HepG2 (cell line): ENCODE results near the gene LSM6. TPM values are rescaled to one million over a fixed set of nuclear protein-coding genes. Genes with fewer than 3 reads are reported as not detected.

ENCODE experiments used
- CERS6 ChIP-seq: sonication (generic); formaldehyde crosslinking; IDR thresholded peaks from 2 replicates; pipeline ENCODE4 v1.5.0; 2020; ENCODE audit warnings: missing genetic modification reagents
- DRAP1 ChIP-seq: IDR thresholded peaks from 2 replicates; pipeline ENCODE4 v1.6.1; 2016; ENCODE audit warnings: missing genetic modification reagents, missing compliant biosample characterization
- FOXK1 ChIP-seq: sonication (generic); formaldehyde crosslinking; IDR thresholded peaks from 2 replicates; pipeline ENCODE4 v1.4.0; 2020; ENCODE audit warnings: low read depth, missing genetic modification reagents, borderline replicate concordance
- HMGXB3 ChIP-seq: sonication (generic); formaldehyde crosslinking; IDR thresholded peaks from 2 replicates; pipeline ENCODE4 v1.4.0; 2020; ENCODE audit warnings: missing genetic modification reagents, borderline replicate concordance
- HNRNPH1 ChIP-seq: fragments of 200-400 bp; formaldehyde crosslinking; optimal IDR thresholded peaks from 2 replicates; pipeline ENCODE3; 2017; ENCODE audit warnings: mild to moderate bottlenecking, low read depth, low read length
- POLR2AphosphoS2 ChIP-seq: IDR thresholded peaks from 2 replicates; pipeline ENCODE4 v1.6.1; 2011; ENCODE audit warnings: low read depth, low read length, improper control_type of control experiment
- SP1 ChIP-seq, 2 experiments: fragments of 450-650 bp in 1 of 2; sonication (generic) in 1 of 2; formaldehyde crosslinking in 1 of 2; IDR thresholded peaks; 2 replicates each; pipeline versions ENCODE4 v1.4.0 to v1.6.1; 2016 to 2020; ENCODE audit warnings: missing genetic modification reagents in 1 of 2
- SPEN ChIP-seq: sonication (generic); formaldehyde crosslinking; IDR thresholded peaks from 2 replicates; pipeline ENCODE4 v1.5.1; 2020; ENCODE audit warnings: low read depth, mild to moderate bottlenecking, missing genetic modification reagents
- SUZ12 ChIP-seq: fragments of 150-350 bp; IDR thresholded peaks from 2 replicates; pipeline ENCODE4 v1.6.1; 2014; ENCODE audit warnings: low read depth, low read length
- TAF15 ChIP-seq: fragments of 200-400 bp; formaldehyde crosslinking; IDR thresholded peaks from one replicate; pipeline ENCODE4 v1.6.1; 2018; ENCODE audit warnings: mild to moderate bottlenecking, low read depth, low read length; ENCODE audit not compliant: poor library complexity, severe bottlenecking
- TMF1 ChIP-seq: sonication (generic); formaldehyde crosslinking; IDR thresholded peaks from 2 replicates; pipeline ENCODE4 v1.8.1; 2022; ENCODE audit warnings: low read depth, missing genetic modification reagents
- ZBTB26 ChIP-seq: IDR thresholded peaks from 2 replicates; pipeline ENCODE4 v1.6.1; 2016; ENCODE audit warnings: missing compliant biosample characterization, missing genetic modification reagents, borderline replicate concordance
- ZNF101 ChIP-seq: sonication (generic); formaldehyde crosslinking; IDR thresholded peaks from 2 replicates; pipeline ENCODE4 v1.4.0; 2020; ENCODE audit warnings: mild to moderate bottlenecking, low read depth, missing genetic modification reagents, borderline replicate concordance
- ZNF263 ChIP-seq: sonication (generic); formaldehyde crosslinking; IDR thresholded peaks from 2 replicates; pipeline ENCODE4 v1.4.0; 2020; ENCODE audit warnings: missing genetic modification reagents
- ZNF343 ChIP-seq: sonication (generic); formaldehyde crosslinking; IDR thresholded peaks from 2 replicates; pipeline ENCODE4 v1.4.0; 2020; ENCODE audit warnings: mild to moderate bottlenecking, missing genetic modification reagents
- ZNF503 ChIP-seq: sonication (generic); formaldehyde crosslinking; IDR thresholded peaks from 2 replicates; pipeline ENCODE4 v1.4.0; 2020; ENCODE audit warnings: missing genetic modification reagents
- ZNF768 ChIP-seq: sonication (generic); formaldehyde crosslinking; IDR thresholded peaks from 2 replicates; pipeline ENCODE4 v1.4.0; 2020; ENCODE audit warnings: missing genetic modification reagents
- polyA plus RNA-seq, 8 experiments: library from polyadenylated mRNA; depleted of rRNA in 3 of 8; stranded (reverse) in 7 of 8; unstranded in 1 of 8; fragments of >200 nt; fragmentation: Illumina TruSeq in 4 of 8; extraction: Trizol in 4 of 8; gene quantifications; 2 replicates each; pipeline versions ENCODE4 v1.2.1 to v1.2.3, GENCODE V29; 2011 to 2016; ENCODE audit warnings: low read depth in 4 of 8, missing spikeins in 1 of 8, mixed read lengths in 1 of 8; ENCODE audit not compliant: insufficient read depth in 1 of 8
- total RNA-seq, 5 experiments: library from RNA; depleted of rRNA; stranded (reverse); fragments of >200 nt; fragmentation: Illumina TruSeq; extraction: Trizol; gene quantifications; 2 replicates each; pipeline ENCODE4 v1.2.3, GENCODE V29; 2016; ENCODE audit warnings: low read depth in 1 of 5

Gene LSM6
- total and polyA plus RNA-seq, 2 of the 13 experiments (the other 11 are each of a cell fraction or from before 2014, with no cell fraction given) = 14.6 to 83.3 TPM

GRCh38 chr4:146175541-146176453, at the start of gene LSM6 (continued):
- no peak for TF ChIP-seq POLR2AphosphoS2
- no peak for TF ChIP-seq HMGXB3 (CRISPR knock-in tag)
- TF ChIP-seq ZNF343 = peak; percentile 72; the same call in 1 of the 2 replicates
- no peak for TF ChIP-seq CERS6 (CRISPR knock-in tag)
- no peak for TF ChIP-seq TAF15
- TF ChIP-seq ZNF263 = no peak
- no peak for TF ChIP-seq FOXK1
- TF ChIP-seq SUZ12 = no peak
- peak; percentile 71; the same call in 1 of the 2 replicates for TF ChIP-seq SPEN
- no peak for TF ChIP-seq ZBTB26 (CRISPR knock-in tag)
- no peak for TF ChIP-seq ZNF503 (CRISPR knock-in tag)
- no peak; the same call in 1 of the 2 replicates for TF ChIP-seq DRAP1 (CRISPR knock-in tag)
- TF ChIP-seq TMF1 (CRISPR knock-in tag) = no peak
- TF ChIP-seq ZNF768 (CRISPR knock-in tag) = peak; percentile 74; the same call in 1 of the 2 replicates
- TF ChIP-seq HNRNPH1 = no peak
- TF ChIP-seq ZNF101 (CRISPR knock-in tag) = peak; percentile 49; the same call in 1 of the 2 replicates
- no peak for TF ChIP-seq SP1 (IDR thresholded peaks at IDR 0.05)
- TF ChIP-seq SP1 (CRISPR knock-in tag; IDR thresholded peaks at IDR 0.05) = no peak
